Uterus (tissue), 2 donors: ENCODE data around the gene NLN.

Experiments used
- CTCF ChIP-seq, 4 experiments: fragments of 200-600 bp in 2 of 4; fragments of 450-650 bp in 2 of 4; sonication (generic) in 2 of 4; IDR thresholded peaks; one replicate each; pipeline ENCODE4 v1.5.1; 2016 to 2019; ENCODE audit warnings: antibody characterized with exemption in 4 of 4, mild to moderate bottlenecking in 2 of 4, moderate library complexity in 1 of 4
- POLR2A ChIP-seq, 2 donors: fragments of 450-650 bp; IDR thresholded peaks; one replicate each; pipeline ENCODE4 v1.6.1; 2016; ENCODE audit warnings: antibody characterized with exemption in 2 of 2, mild to moderate bottlenecking in 1 of 2, moderate library complexity in 1 of 2

DNA sequence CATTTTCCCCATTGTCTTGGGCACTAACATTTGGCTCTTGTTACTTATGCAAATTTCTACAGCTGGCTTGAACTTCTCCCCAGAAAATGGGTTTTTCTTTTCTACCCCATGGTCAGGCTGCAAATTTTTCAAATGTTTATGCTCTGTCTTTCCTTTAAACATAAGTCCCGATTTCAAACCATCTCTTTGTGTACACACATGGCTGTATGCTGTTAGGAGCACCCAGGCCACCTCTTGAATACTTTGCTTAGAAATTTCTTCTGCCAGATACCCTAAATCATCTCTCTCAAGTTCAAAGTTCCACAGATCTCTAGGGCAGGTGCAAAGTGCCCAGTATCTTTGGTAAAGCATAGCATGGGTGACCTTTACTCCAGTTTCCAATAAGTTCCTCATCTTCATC, 45.6 kb downstream of the NLN start:
- no peak for TF ChIP-seq POLR2A (IDR thresholded peaks at IDR 0.05)
- TF ChIP-seq CTCF (IDR thresholded peaks at IDR 0.05) = no peak
